ENCODE data around the gene MYADML2.
"Not testable (repeated sequence)": the region's sequence is repeated elsewhere in the genome, so short reads cannot be mapped to it uniquely, and the experiment has no call there.

Gene MYADML2

DNA sequence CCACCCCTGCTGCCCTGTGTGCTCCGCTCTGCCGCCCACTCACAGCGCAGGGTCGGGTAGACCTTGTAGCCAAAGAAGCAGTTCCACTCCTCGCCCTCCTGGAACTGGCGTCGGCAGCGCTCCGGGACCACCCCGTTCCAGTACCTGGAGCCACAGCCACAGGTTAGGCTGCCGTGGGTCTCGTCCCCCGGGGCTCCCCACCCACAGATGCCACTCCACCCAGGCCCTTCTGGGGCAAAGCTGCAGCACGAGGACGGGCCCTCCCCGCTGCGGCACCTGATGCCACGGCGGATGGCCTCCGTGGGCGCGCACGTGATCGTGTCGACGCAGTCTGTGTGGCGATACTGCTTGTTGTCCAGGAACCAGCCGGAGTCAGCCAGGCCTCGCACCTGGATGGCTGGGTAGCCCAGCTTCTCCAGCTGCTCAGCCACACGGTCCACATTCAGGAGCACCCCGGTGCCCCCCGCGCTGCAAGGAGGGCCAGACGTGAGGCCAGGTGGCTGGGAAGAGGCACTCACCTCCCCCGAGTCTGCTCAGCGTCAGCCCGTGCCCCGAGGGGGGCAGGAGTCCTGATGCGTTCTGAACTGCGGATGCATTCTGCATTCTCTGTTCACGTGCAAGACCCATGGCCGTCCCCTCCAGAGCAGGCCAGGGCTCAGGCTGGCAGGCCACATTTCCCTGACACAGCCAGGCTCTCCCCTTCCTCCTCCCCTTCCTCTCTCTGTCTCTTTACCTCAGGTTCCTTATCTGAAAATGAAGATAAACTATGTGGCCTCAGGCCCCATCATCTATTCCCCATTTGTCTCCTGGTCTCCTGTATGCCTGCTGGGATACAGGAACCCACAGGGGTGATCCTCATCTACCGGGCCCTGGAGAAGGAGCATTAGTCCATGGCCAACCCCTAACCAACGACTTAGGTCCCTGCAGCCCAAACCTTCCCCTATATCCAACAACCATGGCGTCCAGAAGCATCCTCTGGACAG, 9.9 kb upstream of the MYADML2 start:
- Mint-ChIP-seq H3K27ac (no peak overlapping the region), H3K36me3 (ENCODE audit: low read depth) (no peaks in the 10 kb centered on the region), H3K9me3 (no peaks in the 10 kb centered on the region), H3K4me1 (ENCODE audit: low read depth) (no peaks in the 10 kb centered on the region), H3K27me3 (peaks cover 14% of the 10 kb centered on the region), H3K4me3 (no peak overlapping the region)
- DNase-seq: no peak

DNA sequence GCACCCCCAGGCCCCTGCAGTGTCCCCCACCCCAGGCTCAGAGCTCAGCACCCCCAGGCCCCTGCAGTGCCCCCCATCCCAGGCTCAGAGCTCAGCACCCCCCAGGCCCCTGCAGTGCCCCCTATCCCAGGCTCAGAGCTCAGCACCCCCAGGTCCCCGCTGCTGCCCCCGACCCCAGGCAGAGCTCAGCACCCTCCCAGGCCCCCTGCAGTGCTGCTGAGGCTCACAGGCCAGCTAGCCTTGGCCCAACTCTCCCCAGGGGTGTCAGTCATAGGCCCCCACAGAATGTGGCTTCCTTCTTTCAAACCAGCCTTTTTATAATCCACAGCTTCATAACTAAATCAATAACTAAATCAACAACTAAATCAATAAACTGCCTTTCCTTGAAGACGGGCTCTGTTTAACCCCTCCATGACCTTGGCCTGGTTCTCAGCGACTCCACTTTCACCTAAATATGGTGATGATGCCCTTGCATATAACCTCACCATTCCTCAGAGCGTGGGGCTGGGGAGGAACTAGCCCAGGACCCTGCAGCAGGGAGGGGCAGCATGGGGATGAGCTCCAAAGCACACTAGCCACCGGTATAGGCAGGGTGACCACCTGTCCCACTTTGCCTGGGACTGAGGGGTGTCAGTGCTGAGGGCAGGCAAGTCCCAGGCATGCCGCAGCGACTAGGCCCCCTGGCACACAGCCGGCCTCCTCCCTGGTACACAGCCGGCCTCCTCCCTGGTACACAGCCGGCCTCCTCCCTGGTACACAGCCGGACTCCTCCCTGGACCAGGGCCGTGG, 8.9 kb upstream of the MYADML2 start:
- Mint-ChIP-seq H3K27ac (no peak overlapping the region), H3K4me1 (ENCODE audit: low read depth) (no peaks in the 10 kb centered on the region)

DNA sequence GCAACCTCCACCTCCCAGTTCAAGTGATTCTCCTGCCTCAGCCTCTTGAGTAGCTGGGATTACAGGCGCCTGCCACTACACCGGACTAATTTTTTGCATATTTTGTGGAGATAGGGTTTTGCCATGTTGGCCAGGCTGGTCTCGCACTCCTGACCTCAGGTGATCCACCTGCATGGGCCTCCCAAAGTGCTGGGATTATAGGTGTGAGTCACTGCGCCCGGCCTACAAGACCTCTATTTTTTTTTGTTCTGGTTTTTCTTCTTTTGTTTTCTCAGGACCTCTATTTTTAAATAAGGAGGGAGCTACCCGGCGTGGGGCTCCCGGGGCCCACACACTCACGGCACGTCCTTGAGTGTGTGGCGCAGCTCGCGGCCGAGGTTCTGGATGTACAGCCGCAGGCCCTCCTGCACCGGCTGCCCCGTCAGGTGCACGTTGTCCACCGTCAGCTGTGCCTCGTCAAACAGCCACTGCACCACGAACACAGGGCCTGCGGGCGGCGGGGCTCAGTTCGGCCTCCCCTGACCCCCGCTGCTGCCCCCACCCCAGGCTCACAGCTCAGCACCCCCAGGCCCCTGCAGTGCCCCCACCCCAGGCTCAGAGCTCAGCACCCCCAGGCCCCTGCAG, 8.1 kb upstream of the MYADML2 start:
- Mint-ChIP-seq H3K9me3 (no peaks in the 10 kb centered on the region), H3K4me3 (no peak overlapping the region), H3K4me1 (ENCODE audit: low read depth) (no peaks in the 10 kb centered on the region), H3K27me3 (peaks cover 11% of the 10 kb centered on the region), H3K36me3 (ENCODE audit: low read depth) (no peaks in the 10 kb centered on the region), H3K27ac (no peak overlapping the region)
- DNase-seq: no peak

More for the DNA sequence above, 8.9 kb upstream of the MYADML2 start:
- Mint-ChIP-seq H3K4me3 (no peak overlapping the region), H3K36me3 (ENCODE audit: low read depth) (no peaks in the 10 kb centered on the region), H3K27me3 (peaks cover 14% of the 10 kb centered on the region), H3K9me3 (no peaks in the 10 kb centered on the region)
- no peak for DNase-seq

DNA sequence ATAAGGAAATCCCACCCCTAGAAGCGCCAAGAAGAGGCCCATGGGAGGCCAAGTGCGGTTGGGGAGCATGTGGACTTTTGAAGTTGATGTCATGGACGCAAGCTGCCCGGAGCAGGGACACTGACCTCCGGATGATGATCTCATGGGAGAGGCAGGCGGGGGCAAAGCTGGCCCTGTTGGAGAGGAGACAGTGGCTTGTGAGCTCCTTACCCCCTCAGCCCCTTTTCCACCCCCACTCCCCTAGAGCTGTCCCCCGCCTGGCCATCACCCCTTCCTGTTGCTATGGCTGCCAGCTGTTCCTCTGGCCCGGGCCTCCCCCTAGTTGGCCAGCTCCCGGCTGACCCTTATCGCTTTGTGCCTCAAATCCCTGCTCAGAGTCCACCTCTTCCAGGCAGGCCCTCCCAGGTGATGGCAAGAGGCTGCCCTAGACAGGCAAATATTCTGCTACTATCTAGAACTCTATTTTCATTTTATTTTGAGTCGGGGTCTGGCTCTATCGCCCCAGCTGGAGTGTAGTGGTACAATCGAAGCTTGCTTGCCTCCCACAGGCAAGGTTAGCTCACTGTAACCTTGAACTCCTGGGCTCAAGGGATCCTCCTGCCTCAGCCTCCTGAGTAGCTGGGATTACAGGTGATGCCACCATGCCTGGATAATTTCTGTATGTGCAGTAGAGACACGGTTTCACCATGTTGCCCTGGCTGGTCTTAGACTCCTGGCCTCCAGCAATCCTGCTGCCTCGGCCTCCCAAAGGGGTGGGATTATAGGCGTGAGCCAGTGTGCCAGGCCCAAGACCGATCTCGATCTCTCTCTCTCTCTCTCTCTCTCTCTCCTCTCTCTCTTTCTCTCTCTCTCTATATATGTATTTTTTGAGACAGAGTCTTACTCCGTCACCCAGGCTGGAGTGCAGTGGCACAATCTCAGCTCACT, 7.4 kb upstream of the MYADML2 start:
- DNase-seq: no peak
- H3K4me3 Mint-ChIP-seq: no peak overlapping the region
- no peaks in the 10 kb centered on the region for H3K36me3 Mint-ChIP-seq (ENCODE audit: low read depth)
- H3K27ac Mint-ChIP-seq: no peak overlapping the region
- peaks cover 11% of the 10 kb centered on the region for H3K27me3 Mint-ChIP-seq
- H3K4me1 Mint-ChIP-seq (ENCODE audit: low read depth): no peaks in the 10 kb centered on the region
- no peaks in the 10 kb centered on the region for H3K9me3 Mint-ChIP-seq

DNA sequence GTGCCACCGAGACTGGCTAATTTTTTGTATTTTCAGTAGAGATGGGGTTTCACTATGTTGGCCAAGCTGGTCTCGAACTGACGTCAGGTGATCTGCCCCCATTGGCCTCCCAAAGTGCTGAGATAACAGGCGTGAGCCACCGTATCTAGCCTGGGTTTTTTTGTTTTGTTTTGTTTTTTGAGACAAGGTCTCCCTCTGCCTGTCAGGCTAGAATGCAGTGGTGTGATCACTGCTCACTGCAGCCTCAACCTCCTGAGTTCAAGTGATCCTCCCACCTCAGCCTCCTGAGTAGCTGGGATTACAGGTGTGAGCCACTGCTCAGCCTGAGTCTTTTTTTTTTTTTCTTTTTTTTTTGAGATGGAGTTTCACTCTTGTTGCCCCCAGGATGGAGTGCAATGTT, 6.4 kb upstream of the MYADML2 start:
- H3K27me3 Mint-ChIP-seq; H3K27ac Mint-ChIP-seq; H3K4me3 Mint-ChIP-seq; DNase-seq; H3K4me1 Mint-ChIP-seq (ENCODE audit: low read depth); H3K36me3 Mint-ChIP-seq (ENCODE audit: low read depth); H3K9me3 Mint-ChIP-seq: not testable (repeated sequence)

DNA sequence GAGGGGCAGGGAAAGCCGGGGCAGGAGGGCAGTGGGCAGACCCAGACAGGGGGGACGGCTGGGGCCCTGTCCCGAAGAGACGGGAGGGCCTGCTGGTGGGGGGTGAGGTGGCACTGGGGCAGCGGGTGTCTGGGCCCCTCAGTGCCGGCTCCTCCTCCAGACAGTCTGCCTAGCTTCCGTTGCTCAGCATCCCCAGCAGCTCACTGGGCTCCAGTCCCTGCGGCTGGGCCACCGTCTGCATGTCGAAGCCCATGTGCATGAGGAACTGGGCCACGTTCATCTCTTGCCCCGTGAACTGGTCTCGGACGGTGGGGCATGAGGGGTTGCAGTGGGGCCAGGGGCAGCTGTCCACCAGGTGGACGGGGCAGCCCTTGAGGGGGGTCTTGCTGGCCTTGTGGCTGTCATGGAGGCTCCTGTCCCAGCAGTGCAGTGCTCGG, 5.8 kb upstream of the MYADML2 start:
- H3K27me3 Mint-ChIP-seq: no peaks in the 10 kb centered on the region
- H3K27ac Mint-ChIP-seq: no peak overlapping the region
- no peak for DNase-seq
- H3K9me3 Mint-ChIP-seq: no peaks in the 10 kb centered on the region
- no peak overlapping the region for H3K4me3 Mint-ChIP-seq
- no peaks in the 10 kb centered on the region for H3K4me1 Mint-ChIP-seq (ENCODE audit: low read depth)
- H3K36me3 Mint-ChIP-seq (ENCODE audit: low read depth): no peaks in the 10 kb centered on the region

DNA sequence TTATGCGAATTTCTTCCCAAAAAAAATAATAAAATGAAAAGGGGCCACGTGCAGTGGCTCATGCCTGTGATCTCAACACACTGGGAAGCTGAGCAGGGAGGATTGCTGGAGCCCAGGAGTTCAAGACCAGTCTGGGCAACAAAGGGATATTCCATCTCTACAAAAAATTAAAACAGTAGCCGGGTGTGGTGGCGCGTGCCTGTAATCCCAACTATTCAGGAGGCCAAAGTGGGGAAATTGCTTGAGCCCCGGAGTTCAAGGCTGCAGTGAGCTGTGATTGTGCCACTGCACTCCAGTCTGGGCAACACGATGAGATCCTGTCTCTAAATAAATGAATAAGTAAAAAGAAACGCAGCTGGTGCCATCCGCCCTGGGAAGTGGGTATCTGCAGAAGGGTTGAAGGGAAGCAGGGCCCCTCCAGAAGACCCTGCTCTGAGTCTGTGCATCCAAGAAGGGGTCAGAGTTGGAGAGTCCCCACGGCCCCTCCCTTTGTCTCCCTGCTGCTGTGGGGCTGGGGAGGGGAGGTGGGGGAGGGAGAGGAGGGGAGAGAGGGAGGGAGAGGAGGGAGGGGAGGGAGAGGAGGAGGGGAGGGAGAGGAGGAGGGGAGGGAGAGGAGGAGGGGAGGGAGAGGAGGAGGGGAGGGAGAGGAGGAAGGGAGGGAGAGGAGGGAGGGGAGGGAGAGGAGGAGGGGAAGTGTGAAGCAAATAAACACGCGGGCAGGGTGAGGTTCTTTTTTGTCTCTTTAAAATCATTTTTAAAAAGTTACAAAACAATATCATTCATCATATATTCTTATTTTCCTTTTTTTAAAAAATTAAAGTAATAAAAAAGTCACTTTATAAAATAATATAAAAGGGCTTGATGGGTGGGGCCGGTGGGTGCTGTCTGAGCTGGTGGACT, 5.0 kb upstream of the MYADML2 start:
- no peak for DNase-seq
- H3K27me3 Mint-ChIP-seq: no peaks in the 10 kb centered on the region
- H3K4me1 Mint-ChIP-seq (ENCODE audit: low read depth): no peaks in the 10 kb centered on the region
- H3K9me3 Mint-ChIP-seq: no peaks in the 10 kb centered on the region
- H3K27ac Mint-ChIP-seq: no peak overlapping the region
- no peak overlapping the region for H3K4me3 Mint-ChIP-seq
- no peaks in the 10 kb centered on the region for H3K36me3 Mint-ChIP-seq (ENCODE audit: low read depth)

DNA sequence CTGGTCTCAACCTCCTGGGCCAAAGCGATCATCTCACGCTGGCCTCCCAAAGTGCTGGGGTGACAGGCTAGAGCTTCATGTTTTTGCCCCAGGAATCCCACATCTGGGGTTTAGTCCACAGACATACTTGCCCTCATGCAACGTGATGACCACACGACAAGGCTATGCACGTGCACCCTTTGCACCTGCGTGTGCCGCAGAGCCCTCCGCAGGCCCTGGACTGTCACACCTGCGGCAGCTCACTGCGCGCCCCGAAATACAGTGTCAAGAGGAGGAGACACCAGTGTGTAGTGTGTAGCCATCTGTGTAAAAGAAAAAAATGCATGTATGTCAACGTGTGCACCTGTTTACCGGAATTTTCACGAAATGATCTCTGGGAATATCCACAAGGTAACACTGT, 3.5 kb upstream of the MYADML2 start:
- Mint-ChIP-seq H3K9me3 (no peaks in the 10 kb centered on the region), H3K36me3 (ENCODE audit: low read depth) (no peaks in the 10 kb centered on the region), H3K4me1 (ENCODE audit: low read depth) (no peaks in the 10 kb centered on the region), H3K27me3 (no peaks in the 10 kb centered on the region), H3K27ac (no peak overlapping the region), H3K4me3 (no peak overlapping the region)
- no peak for DNase-seq

DNA sequence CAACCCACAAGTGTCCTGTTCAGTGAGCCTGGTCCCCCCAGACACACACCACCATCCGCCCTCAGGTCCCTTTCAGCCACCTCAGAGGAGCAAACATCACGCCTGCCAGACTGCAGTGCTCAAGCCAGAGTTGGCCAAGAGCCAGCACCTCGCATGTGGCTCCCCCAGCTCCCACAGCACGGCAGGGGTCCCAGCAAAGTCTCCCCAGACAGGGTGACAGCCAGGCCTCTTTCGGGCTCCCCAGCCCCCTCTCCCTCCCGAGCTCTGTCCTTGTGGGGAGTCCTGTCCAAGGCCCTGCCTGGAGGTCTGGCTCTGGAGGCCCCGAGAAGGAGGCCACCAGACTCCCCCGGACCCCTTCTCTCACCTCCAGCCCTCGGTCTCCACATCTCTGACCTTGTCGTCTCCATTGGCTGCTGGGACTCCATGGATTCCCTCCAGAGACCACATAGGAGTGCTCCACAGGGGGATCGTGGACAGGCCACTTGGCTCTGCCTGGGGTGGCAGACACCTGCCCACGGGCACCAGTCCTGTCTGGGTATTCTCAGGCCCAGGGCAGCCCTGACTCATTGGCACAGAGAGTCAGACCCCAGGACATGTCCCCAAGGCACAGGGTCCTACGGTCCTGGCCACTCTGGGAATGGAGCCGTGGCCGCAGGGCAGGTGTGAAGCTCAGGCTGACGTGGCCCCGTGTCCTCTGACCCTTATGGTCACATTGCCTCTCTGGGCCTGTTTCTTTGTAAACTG, 1.8 kb upstream of the MYADML2 start:
- Mint-ChIP-seq H3K4me1 (ENCODE audit: low read depth) (no peaks in the 10 kb centered on the region), H3K27ac (no peak overlapping the region), H3K9me3 (no peaks in the 10 kb centered on the region), H3K4me3 (no peak overlapping the region), H3K36me3 (ENCODE audit: low read depth) (no peaks in the 10 kb centered on the region), H3K27me3 (no peaks in the 10 kb centered on the region)
- DNase-seq: no peak

DNA sequence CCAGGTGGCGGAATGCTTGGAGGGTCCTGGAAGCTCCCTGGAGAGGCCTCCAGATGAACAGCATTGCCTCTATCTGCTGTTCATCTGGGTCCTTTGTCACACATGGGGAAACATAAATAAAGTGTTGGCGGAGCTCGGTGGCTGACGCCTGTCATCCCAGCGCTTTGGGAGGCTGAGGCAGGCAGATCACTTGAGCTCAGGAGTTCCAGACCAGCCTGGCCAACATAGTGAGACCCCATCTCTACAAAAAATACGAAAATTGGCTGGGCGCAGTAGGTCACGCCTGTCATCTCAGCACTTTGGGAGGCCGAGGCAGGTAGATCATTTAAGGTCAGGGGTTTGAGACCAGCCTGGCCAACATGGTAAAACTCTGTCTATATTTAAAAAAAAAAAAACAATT, 2.2 kb downstream of the MYADML2 start:
- Mint-ChIP-seq H3K4me3 (no peak overlapping the region), H3K36me3 (ENCODE audit: low read depth) (no peaks in the 10 kb centered on the region), H3K9me3 (no peaks in the 10 kb centered on the region), H3K27me3 (peaks cover 11% of the 10 kb centered on the region), H3K27ac (no peak overlapping the region), H3K4me1 (ENCODE audit: low read depth) (no peaks in the 10 kb centered on the region)
- DNase-seq: no peak

DNA sequence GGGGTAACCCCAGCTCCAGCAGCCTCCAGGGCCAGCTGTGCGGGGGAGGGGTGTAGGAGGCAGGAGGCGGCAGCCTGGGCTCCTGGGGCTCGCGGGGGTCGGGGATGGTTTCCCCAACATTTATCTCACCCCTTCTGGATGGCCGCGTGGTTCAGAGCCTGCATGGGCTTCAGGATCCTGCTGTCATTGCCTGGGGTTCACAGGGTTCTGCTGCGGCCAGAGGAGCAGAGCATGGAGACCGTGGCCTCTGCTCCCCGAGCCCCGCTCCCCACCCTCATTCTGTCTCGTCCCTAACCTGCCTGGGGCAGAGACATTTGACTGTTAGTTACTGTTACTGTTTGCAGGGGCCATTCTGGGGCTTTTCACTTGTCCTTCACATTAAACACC, 4.9 kb downstream of the MYADML2 start:
- H3K27me3 Mint-ChIP-seq: peaks cover 11% of the 10 kb centered on the region

DNA sequence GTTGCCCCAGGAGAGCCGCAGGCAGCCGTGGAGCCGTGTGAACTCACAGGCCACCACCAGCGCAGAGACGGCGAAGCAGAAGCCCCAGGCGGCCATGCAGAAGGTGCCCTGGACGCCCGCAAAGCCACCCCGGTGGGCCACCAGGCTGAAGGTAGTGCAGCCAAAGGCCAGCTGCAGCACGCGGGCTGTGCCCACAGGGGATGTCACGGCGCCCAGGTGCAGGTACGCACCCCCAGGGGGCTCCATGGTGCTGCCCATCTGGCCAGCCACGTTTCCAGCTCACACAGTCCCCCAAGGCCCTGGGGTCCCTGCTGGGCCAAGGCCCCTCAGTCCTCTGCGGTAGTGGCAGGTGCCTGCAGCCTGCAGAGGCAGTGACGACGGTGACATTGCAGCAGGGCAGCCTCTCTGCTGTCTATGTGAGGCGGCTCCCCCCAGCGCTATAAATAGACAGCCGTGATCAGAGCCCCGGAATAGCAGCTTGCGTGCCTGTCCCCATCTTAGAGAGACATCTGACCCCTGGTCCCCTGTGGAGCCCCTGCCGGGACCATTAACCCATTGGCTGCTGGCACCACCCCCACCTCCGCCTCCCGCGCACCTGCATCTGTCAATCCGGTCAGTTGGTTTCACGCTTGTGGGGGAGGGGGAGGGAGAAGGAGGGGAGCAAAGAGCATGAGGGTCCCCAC, 5.4 kb downstream of the MYADML2 start:
- Mint-ChIP-seq H3K4me3 (no peak overlapping the region), H3K9me3 (no peaks in the 10 kb centered on the region)

More for the DNA sequence above, 4.9 kb downstream of the MYADML2 start:
- Mint-ChIP-seq H3K27ac (no peak overlapping the region), H3K4me1 (ENCODE audit: low read depth) (peaks cover 11% of the 10 kb centered on the region), H3K9me3 (no peaks in the 10 kb centered on the region), H3K36me3 (ENCODE audit: low read depth) (no peaks in the 10 kb centered on the region), H3K4me3 (no peak overlapping the region)
- no peak for DNase-seq

More for the DNA sequence above, 5.4 kb downstream of the MYADML2 start:
- H3K36me3 Mint-ChIP-seq (ENCODE audit: low read depth): peaks cover under 1% of the 10 kb centered on the region
- H3K4me1 Mint-ChIP-seq (ENCODE audit: low read depth): peaks cover 11% of the 10 kb centered on the region
- peaks cover 11% of the 10 kb centered on the region for H3K27me3 Mint-ChIP-seq
- no peak for DNase-seq
- no peak overlapping the region for H3K27ac Mint-ChIP-seq

All from activated T-cell treated with anti-CD3 and anti-CD28 coated beads, Interleukin-2, amount 50 U/mL, for 24 hours (primary cell).